Glutamatergic neuron (in vitro differentiated cells): ENCODE results near the gene ASB6. TPM values are rescaled to one million over a fixed set of nuclear protein-coding genes. Genes with fewer than 3 reads are reported as not detected.

Experiments
- DNase-seq: peaks from one replicate; pipeline ENCODE4 v3.0.0; 2022
- H3K27ac Mint-ChIP-seq: one replicate; pipeline ENCODE4 v1.8.0; 2020; ENCODE audit warnings: mild to moderate bottlenecking, mixed read lengths, inconsistent platforms; ENCODE audit not compliant: unreplicated experiment
- H3K27me3 Mint-ChIP-seq: one replicate; pipeline ENCODE4 v1.8.0; 2020; ENCODE audit warnings: mild to moderate bottlenecking, moderate library complexity, mixed read lengths, inconsistent platforms; ENCODE audit not compliant: unreplicated experiment
- H3K36me3 Mint-ChIP-seq: one replicate; pipeline ENCODE4 v1.8.0; 2020; ENCODE audit warnings: mild to moderate bottlenecking, mixed read lengths, inconsistent platforms; ENCODE audit not compliant: unreplicated experiment
- H3K4me1 Mint-ChIP-seq: one replicate; pipeline ENCODE4 v1.8.0; 2020; ENCODE audit warnings: mild to moderate bottlenecking, low read depth, mixed read lengths, inconsistent platforms; ENCODE audit not compliant: unreplicated experiment
- H3K4me3 Mint-ChIP-seq: one replicate; pipeline ENCODE4 v1.8.0; 2020; ENCODE audit warnings: mild to moderate bottlenecking, mixed read lengths, inconsistent platforms; ENCODE audit not compliant: unreplicated experiment
- H3K9me3 Mint-ChIP-seq: one replicate; pipeline ENCODE4 v1.8.0; 2020; ENCODE audit warnings: mild to moderate bottlenecking, moderate library complexity, mixed read lengths, inconsistent platforms; ENCODE audit not compliant: unreplicated experiment
- total RNA-seq: library from RNA; stranded (reverse); fragmentation: NEBNext Ultra II Directional; extraction: Animal tissue kit (Norgen Biotek cat#: 25700); gene quantifications from one replicate; pipeline ENCODE4 v1.2.1, GENCODE V29; 2021; ENCODE audit not compliant: unreplicated experiment
- TF ChIP-seq, protein P1 (sequence below): fragments of 200-600 bp; sonication (generic); IDR thresholded peaks from one replicate; pipeline ENCODE4 v1.5.0; 2021; ENCODE audit not compliant: partially characterized antibody, unreplicated experiment

ASB6 gene
- total RNA-seq, 1 donor from 2014 or later, result 25.4 TPM

DNA sequence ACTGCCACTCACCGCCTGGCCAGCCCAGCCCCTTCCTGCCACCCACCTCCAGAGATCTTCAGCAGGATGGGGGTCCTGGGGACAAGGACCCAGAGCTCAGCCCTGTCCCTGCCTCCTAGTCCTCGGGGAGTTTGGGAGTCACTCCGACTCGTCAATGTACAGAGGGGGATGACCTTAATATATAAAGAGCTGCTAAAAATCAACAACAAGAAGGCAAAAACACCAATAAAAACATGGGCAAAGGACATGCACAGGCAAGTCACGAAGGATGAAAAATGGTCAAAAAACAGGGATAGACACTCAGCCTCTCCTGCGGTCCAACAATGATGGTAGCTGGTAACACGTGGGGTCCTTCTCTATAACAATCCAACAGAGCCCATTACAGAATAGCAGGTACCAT is 4.7 kb upstream of the ASB6 start:
- Mint-ChIP-seq H3K27me3 (peaks cover 9% of the 10 kb centered on the region), H3K9me3 (peaks cover 5% of the 10 kb centered on the region), H3K27ac (no peak overlapping the region), H3K4me1 (peaks cover 2% of the 10 kb centered on the region), H3K36me3 (no peaks in the 10 kb centered on the region), H3K4me3 (no peak overlapping the region)
- TF ChIP-seq, protein P1, sequence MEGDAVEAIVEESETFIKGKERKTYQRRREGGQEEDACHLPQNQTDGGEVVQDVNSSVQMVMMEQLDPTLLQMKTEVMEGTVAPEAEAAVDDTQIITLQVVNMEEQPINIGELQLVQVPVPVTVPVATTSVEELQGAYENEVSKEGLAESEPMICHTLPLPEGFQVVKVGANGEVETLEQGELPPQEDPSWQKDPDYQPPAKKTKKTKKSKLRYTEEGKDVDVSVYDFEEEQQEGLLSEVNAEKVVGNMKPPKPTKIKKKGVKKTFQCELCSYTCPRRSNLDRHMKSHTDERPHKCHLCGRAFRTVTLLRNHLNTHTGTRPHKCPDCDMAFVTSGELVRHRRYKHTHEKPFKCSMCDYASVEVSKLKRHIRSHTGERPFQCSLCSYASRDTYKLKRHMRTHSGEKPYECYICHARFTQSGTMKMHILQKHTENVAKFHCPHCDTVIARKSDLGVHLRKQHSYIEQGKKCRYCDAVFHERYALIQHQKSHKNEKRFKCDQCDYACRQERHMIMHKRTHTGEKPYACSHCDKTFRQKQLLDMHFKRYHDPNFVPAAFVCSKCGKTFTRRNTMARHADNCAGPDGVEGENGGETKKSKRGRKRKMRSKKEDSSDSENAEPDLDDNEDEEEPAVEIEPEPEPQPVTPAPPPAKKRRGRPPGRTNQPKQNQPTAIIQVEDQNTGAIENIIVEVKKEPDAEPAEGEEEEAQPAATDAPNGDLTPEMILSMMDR, result no peak
- DNase-seq, result no peak

DNA sequence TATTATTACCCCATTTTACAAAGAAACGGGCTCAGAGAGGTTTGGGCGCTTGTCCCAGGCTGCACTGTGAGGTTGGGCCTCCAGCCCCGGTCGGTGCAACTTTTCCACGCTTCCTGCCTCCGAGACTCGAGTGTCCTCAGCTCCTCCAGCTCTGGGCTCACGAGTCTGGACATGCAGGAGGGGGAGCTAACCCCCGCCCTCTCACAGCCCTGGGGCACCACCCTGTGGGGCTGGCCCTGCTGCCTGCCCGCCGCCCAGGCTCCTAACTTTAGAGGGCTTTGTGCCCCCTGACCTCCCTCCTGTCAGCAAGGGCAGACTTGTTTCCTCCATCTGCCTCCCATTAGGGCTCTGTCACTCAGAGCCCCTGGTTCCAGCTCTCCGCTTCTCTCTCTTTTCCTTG is 4.3 kb upstream of the ASB6 start:
- no peak overlapping the region for H3K27ac Mint-ChIP-seq
- H3K9me3 Mint-ChIP-seq, result peaks cover 6% of the 10 kb centered on the region
- H3K4me3 Mint-ChIP-seq, result no peak overlapping the region
- TF ChIP-seq, protein P1, result no peak
- no peaks in the 10 kb centered on the region for H3K36me3 Mint-ChIP-seq
- DNase-seq, result no peak
- H3K4me1 Mint-ChIP-seq, result peaks cover 3% of the 10 kb centered on the region
- H3K27me3 Mint-ChIP-seq, result peaks cover 9% of the 10 kb centered on the region

DNA sequence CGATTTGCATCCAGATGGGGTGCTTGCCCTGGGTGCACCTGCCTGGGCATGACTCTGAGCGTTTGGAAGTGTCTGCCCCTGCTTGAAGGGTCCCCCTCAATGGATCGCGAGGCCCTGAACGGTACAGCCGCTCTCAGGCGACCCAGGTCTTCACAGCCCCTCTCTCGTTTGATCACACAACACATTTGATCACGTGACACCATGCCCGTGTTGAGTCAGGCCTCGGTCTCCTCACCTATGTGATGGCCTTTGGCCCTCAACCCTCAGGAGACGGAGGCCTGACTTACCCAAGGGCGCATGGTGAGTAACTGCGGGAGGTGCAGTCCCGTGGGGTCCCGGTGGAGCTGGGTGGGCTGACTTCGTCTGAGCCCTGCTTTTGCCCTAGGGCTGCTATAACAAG is 3.0 kb upstream of the ASB6 start:
- TF ChIP-seq, protein P1, result no peak
- H3K27me3 Mint-ChIP-seq, result peaks cover 7% of the 10 kb centered on the region

DNA sequence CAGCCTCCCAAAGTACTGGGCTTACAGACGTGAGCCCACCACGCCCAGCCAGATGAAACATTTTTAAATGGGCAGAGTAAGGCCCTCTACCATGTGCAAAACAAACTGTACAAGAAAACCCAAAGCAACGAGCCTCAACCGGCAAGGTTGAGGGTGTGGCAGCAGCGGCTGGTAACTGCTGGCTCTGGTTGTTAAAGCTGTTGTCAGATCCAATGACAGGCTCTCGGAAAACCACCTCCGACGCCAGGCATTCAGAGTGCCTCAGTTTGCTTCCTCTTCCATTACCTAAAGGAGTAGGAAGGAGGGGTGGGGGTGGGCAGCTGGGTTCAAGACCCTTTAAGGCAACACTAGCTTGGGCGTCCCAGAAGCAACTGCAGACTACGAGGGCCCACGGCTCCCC is 2.4 kb upstream of the ASB6 start:
- Mint-ChIP-seq H3K27ac (no peak overlapping the region), H3K36me3 (no peaks in the 10 kb centered on the region), H3K4me3 (no peak overlapping the region), H3K4me1 (peaks cover 4% of the 10 kb centered on the region), H3K9me3 (peaks cover 5% of the 10 kb centered on the region), H3K27me3 (peaks cover 7% of the 10 kb centered on the region)
- TF ChIP-seq, protein P1, result no peak
- no peak for DNase-seq

More for the DNA sequence above, 3.0 kb upstream of the ASB6 start:
- Mint-ChIP-seq H3K9me3 (peaks cover 5% of the 10 kb centered on the region), H3K4me3 (no peak overlapping the region), H3K36me3 (no peaks in the 10 kb centered on the region), H3K27ac (no peak overlapping the region), H3K4me1 (peaks cover 4% of the 10 kb centered on the region)
- no peak for DNase-seq

DNA sequence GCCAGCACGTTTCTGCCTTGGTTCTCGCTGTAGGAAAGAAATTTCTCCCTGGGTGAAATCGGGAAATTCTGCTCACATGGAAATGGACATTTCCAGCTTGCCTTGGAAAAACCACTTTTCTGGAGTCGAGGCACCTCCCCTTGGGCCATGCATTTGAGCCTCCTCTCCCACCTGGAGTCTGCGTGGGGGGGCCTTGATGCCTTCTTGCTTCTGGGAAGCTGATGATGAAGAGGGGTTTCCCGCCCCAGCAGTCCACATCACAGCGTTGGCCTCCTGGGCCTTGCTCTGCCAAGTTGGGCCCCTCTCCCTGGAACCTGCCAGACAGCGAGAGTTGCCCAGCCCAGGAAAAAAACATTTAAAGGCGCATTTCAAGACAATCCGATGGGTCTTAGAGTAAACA is 1.8 kb upstream of the ASB6 start:
- peaks cover 7% of the 10 kb centered on the region for H3K27me3 Mint-ChIP-seq
- H3K4me3 Mint-ChIP-seq, result no peak overlapping the region
- no peak for DNase-seq
- H3K4me1 Mint-ChIP-seq, result peaks cover 4% of the 10 kb centered on the region
- no peak overlapping the region for H3K27ac Mint-ChIP-seq
- TF ChIP-seq, protein P1, result no peak
- no peaks in the 10 kb centered on the region for H3K36me3 Mint-ChIP-seq
- H3K9me3 Mint-ChIP-seq, result peaks cover 5% of the 10 kb centered on the region
